ENCODE data around the gene CARMIL3. TPM values are rescaled to one million over a fixed set of nuclear protein-coding genes. Genes with fewer than 3 reads are reported as not detected.

The CARMIL3 gene
- total RNA-seq, 1 donor: not detected

Other genes with a start within 250 kb of the CARMIL3 start
- 21.4 and 58.4 TPM in 2 replicates for gene DHRS4, start 98.2 kb upstream of the CARMIL3 start, total RNA-seq (ENCODE audit: low replicate concordance)
- gene DHRS4L2, start 63.1 kb upstream of the CARMIL3 start, total RNA-seq (ENCODE audit: low replicate concordance): 5.5 and 8.3 TPM in 2 replicates
- not detected in 2 replicates for gene CPNE6, start 19.6 kb downstream of the CARMIL3 start, total RNA-seq (ENCODE audit: low replicate concordance)
- gene PCK2, start 42.3 kb downstream of the CARMIL3 start, total RNA-seq (ENCODE audit: low replicate concordance): 20.1 and 36.5 TPM in 2 replicates
- 44.6 and 85.3 TPM in 2 replicates for gene DCAF11, start 62.8 kb downstream of the CARMIL3 start, total RNA-seq (ENCODE audit: low replicate concordance)
- gene NRL, start 62.9 kb downstream of the CARMIL3 start, total RNA-seq (ENCODE audit: low replicate concordance): 0.90 and 4.1 TPM in 2 replicates
- 0.18 TPM in 1 of 2 replicates, not detected in the other for gene FITM1, start 78.7 kb downstream of the CARMIL3 start, total RNA-seq (ENCODE audit: low replicate concordance)
- gene PSME1, start 84.2 kb downstream of the CARMIL3 start, total RNA-seq (ENCODE audit: low replicate concordance): 84.8 and 117 TPM in 2 replicates
- 3.8 and 11.9 TPM in 2 replicates for gene EMC9, start 89.6 kb downstream of the CARMIL3 start, total RNA-seq (ENCODE audit: low replicate concordance)
- gene PSME2, start 94.6 kb downstream of the CARMIL3 start, total RNA-seq (ENCODE audit: low replicate concordance): 33.4 and 78.3 TPM in 2 replicates
- 51.1 and 165 TPM in 2 replicates for gene RNF31, start 95.5 kb downstream of the CARMIL3 start, total RNA-seq (ENCODE audit: low replicate concordance)
- 43.8 and 63.1 TPM in 2 replicates for gene IRF9, start 109.3 kb downstream of the CARMIL3 start, total RNA-seq (ENCODE audit: low replicate concordance)
- 1.9 and 4.2 TPM in 2 replicates for gene REC8, start 120.1 kb downstream of the CARMIL3 start, total RNA-seq (ENCODE audit: low replicate concordance)
- gene IPO4, start 136.8 kb downstream of the CARMIL3 start, total RNA-seq (ENCODE audit: low replicate concordance): 44.0 and 52.0 TPM in 2 replicates
- 50.9 and 73.9 TPM in 2 replicates for gene TM9SF1, start 143.4 kb downstream of the CARMIL3 start, total RNA-seq (ENCODE audit: low replicate concordance)
- 0.27 TPM in 1 of 2 replicates, not detected in the other for gene TSSK4, start 153.7 kb downstream of the CARMIL3 start, total RNA-seq (ENCODE audit: low replicate concordance)
- gene CHMP4A, start 161.5 kb downstream of the CARMIL3 start, total RNA-seq (ENCODE audit: low replicate concordance): 70.7 and 159 TPM in 2 replicates
- 11.8 and 23.2 TPM in 2 replicates for gene MDP1, start 164.1 kb downstream of the CARMIL3 start, total RNA-seq (ENCODE audit: low replicate concordance)
- 38.8 and 136 TPM in 2 replicates for gene NEDD8, start 180.4 kb downstream of the CARMIL3 start, total RNA-seq (ENCODE audit: low replicate concordance)
- gene GMPR2, start 180.9 kb downstream of the CARMIL3 start, total RNA-seq (ENCODE audit: low replicate concordance): 53.6 and 207 TPM in 2 replicates
- 53.0 and 60.5 TPM in 2 replicates for gene TINF2, start 190.6 kb downstream of the CARMIL3 start, total RNA-seq (ENCODE audit: low replicate concordance)
- 0.36 and 6.1 TPM in 2 replicates for gene TGM1, start 211.2 kb downstream of the CARMIL3 start, total RNA-seq (ENCODE audit: low replicate concordance)
- gene RABGGTA, start 219.6 kb downstream of the CARMIL3 start, total RNA-seq (ENCODE audit: low replicate concordance): 21.2 and 26.7 TPM in 2 replicates
- gene DHRS1, start 247.8 kb downstream of the CARMIL3 start, total RNA-seq (ENCODE audit: low replicate concordance): 8.7 and 20.7 TPM in 2 replicates
- gene NOP9, start 247.8 kb downstream of the CARMIL3 start, total RNA-seq (ENCODE audit: low replicate concordance): 16.4 and 19.6 TPM in 2 replicates